ENCODE results near the gene ICAM3. TPM values are rescaled to one million over a fixed set of nuclear protein-coding genes. Genes with fewer than 3 reads are reported as not detected.
"Not testable (repeated sequence)": the region's sequence is repeated elsewhere in the genome, so short reads cannot be mapped to it uniquely, and the experiment has no call there.

ICAM3 gene
- polyA plus RNA-seq, 1 donor (not counting 4 experiments of a cell fraction or from before 2014, with no cell fraction given) = 4.7 TPM

GRCh38 chr19:10368101-10368803 lies 28.8 kb upstream of the ICAM3 start:
- Histone ChIP-seq H3K4me1 (ENCODE audit: control insufficient read depth, extremely low read depth, insufficient read depth, low read length) (no peaks in the 10 kb centered on the region), H3K9me3 (ENCODE audit: control insufficient read depth, low read depth, low read length) (no peaks in the 10 kb centered on the region), H3K27ac (ENCODE audit: control insufficient read depth, insufficient read depth, low read length) (no peak overlapping the region), H3K79me2 (ENCODE audit: control insufficient read depth, insufficient read depth, low read length) (no peaks in the 10 kb centered on the region), H2AFZ (ENCODE audit: control insufficient read depth, low read length) (no peak overlapping the region), H3K36me3 (ENCODE audit: control insufficient read depth in 2 of 2, extremely low read depth in 1 of 2, insufficient read depth in 2 of 2, low read length in 2 of 2) (peaks cover 19 to 21% of the 10 kb centered on the region in 2 experiments), H4K20me1 (ENCODE audit: control insufficient read depth, extremely low read depth, insufficient read depth, low read length) (peaks cover 5% of the 10 kb centered on the region), H3K9ac (ENCODE audit: control insufficient read depth, extremely low read depth, insufficient read depth, low read length) (no peak overlapping the region), H3K4me2 (ENCODE audit: control insufficient read depth, extremely low read depth, insufficient read depth, low read depth, low read length) (no peak overlapping the region), H3K9me1 (ENCODE audit: control insufficient read depth, extremely low read depth, insufficient read depth, low read length) (peaks cover 3% of the 10 kb centered on the region), H3K4me3 (ENCODE audit: control insufficient read depth in 2 of 3, extremely low read depth in 1 of 3, insufficient read depth in 2 of 3, low read depth in 1 of 3, low read length in 3 of 3) (no peak overlapping the region), H3K27me3 (ENCODE audit: control insufficient read depth, extremely low read depth, insufficient read depth, low read length) (no peaks in the 10 kb centered on the region)
- TF ChIP-seq CTCF (optimal IDR thresholded peaks at IDR 0.05 in 1 of 3, IDR thresholded peaks at IDR 0.05 in 1 of 3, conservative IDR thresholded peaks at IDR 0.05 in 1 of 3; ENCODE audit: extremely low read depth in 1 of 3, insufficient read depth in 2 of 3, low read length in 3 of 3) (no peak), EZH2 (IDR thresholded peaks at IDR 0.05; ENCODE audit: low read length) (no peak)
- no peak for DNase-seq (ENCODE audit: low read depth, low spot score)
- dilution Hi-C loops (cut with MboI; ENCODE audit: extremely low pct_ligation_motif_present, low sequenced_read_pairs) = no loop called here
- FAIRE-seq = no peak

- dilution Hi-C loops (cut with MboI; ENCODE audit: extremely low pct_ligation_motif_present, low sequenced_read_pairs); H3K9me3 ChIP-seq (ENCODE audit: control insufficient read depth, low read depth, low read length); H3K9ac ChIP-seq (ENCODE audit: control insufficient read depth, extremely low read depth, insufficient read depth, low read length): not testable (repeated sequence)
Measured at GRCh38 chr19:10366950-10367512, 27.6 kb upstream of the ICAM3 start.

More at GRCh38 chr19:10366950-10367512, 27.6 kb upstream of the ICAM3 start:
- H3K4me2 ChIP-seq (ENCODE audit: control insufficient read depth, extremely low read depth, insufficient read depth, low read depth, low read length); H4K20me1 ChIP-seq (ENCODE audit: control insufficient read depth, extremely low read depth, insufficient read depth, low read length); H3K27me3 ChIP-seq (ENCODE audit: control insufficient read depth, extremely low read depth, insufficient read depth, low read length); H2AFZ ChIP-seq (ENCODE audit: control insufficient read depth, low read length); H3K79me2 ChIP-seq (ENCODE audit: control insufficient read depth, insufficient read depth, low read length); H3K27ac ChIP-seq (ENCODE audit: control insufficient read depth, insufficient read depth, low read length); H3K9me1 ChIP-seq (ENCODE audit: control insufficient read depth, extremely low read depth, insufficient read depth, low read length); H3K4me1 ChIP-seq (ENCODE audit: control insufficient read depth, extremely low read depth, insufficient read depth, low read length); DNase-seq (ENCODE audit: low read depth, low spot score); FAIRE-seq; H3K4me3 ChIP-seq (ENCODE audit: control insufficient read depth in 2 of 3, extremely low read depth in 1 of 3, insufficient read depth in 2 of 3, low read depth in 1 of 3, low read length in 3 of 3): not testable (repeated sequence)
- H3K36me3 ChIP-seq (ENCODE audit: control insufficient read depth in 2 of 2, extremely low read depth in 1 of 2, insufficient read depth in 2 of 2, low read length in 2 of 2) = peaks cover 19 to 21% of the 10 kb centered on the region in 2 experiments

Measured in keratinocyte (primary cell).